Breast epithelium (tissue), 3 donors: Measurements from ENCODE around the gene TMEM240.
"Not testable (repeated sequence)": the region's sequence is repeated elsewhere in the genome, so short reads cannot be mapped to it uniquely, and the experiment has no call there.

Experiments used
- CTCF ChIP-seq, 3 donors: fragments of 450-650 bp; IDR thresholded peaks; one replicate each; pipeline ENCODE4 v1.5.1; 2016 to 2017; ENCODE audit warnings: antibody characterized with exemption in 3 of 3, mild to moderate bottlenecking in 3 of 3, moderate library complexity in 3 of 3
- POLR2A ChIP-seq: fragments of 450-650 bp; IDR thresholded peaks from one replicate; pipeline ENCODE4 v1.6.1; 2016; ENCODE audit warnings: antibody characterized with exemption, mild to moderate bottlenecking, moderate library complexity

DNA sequence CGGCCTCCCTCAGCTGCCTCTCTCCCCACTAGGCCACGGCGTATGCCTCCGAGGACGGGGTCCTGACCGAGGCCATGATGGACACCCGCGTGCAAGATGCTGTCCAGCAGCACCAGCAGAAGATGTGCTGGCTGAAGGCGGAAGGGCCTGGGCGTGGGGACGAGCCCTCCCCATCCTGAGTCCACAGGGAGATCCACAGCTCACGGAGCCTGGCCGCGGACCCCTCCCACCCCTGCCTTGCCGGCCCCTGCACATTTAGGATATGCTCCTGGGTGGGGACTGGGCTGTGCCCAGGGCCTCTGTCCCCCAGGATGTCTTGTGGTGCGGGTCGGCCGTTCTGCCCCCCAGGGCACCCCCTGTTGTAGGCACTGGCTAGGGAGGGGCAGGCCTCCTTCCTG is 6.5 kb downstream of the TMEM240 start:
- TF ChIP-seq CTCF (IDR thresholded peaks at IDR 0.05); POLR2A: not testable (repeated sequence)
